Measurements from ENCODE around the gene PCNX3.

Gene PCNX3

DNA sequence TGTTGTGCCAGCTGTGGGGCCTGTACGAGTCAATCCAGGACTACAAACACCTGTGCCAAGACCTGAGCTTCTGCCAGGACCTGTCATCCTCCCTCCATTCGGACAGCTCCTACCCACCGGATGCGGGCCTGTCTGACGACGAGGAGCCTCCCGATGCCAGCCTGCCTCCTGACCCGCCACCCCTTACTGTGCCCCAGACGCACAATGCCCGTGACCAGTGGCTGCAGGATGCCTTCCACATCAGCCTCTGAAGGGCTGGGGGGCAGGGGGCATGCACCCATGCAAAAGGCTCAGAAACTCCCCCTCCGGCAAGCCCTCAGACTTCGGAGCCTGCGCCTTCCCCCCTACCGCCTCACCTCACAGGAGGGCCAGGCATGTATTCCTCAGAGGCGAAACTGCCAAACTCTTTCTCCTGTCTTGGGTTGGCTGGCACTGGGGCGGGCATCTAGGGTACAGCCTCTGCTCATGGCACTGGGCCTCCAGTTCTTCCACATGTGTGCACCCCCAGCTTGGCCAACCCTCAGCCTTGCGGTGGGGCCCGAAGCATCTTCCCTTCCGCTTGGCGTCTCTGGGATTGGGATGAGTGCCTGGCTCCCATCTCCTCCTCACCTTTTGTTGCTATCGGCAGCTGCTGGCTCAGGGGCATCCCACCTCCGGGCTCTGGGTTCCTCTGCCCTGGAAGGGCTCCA, 42.0 kb upstream of the PCNX3 start:
- TF ChIP-seq, protein P1, sequence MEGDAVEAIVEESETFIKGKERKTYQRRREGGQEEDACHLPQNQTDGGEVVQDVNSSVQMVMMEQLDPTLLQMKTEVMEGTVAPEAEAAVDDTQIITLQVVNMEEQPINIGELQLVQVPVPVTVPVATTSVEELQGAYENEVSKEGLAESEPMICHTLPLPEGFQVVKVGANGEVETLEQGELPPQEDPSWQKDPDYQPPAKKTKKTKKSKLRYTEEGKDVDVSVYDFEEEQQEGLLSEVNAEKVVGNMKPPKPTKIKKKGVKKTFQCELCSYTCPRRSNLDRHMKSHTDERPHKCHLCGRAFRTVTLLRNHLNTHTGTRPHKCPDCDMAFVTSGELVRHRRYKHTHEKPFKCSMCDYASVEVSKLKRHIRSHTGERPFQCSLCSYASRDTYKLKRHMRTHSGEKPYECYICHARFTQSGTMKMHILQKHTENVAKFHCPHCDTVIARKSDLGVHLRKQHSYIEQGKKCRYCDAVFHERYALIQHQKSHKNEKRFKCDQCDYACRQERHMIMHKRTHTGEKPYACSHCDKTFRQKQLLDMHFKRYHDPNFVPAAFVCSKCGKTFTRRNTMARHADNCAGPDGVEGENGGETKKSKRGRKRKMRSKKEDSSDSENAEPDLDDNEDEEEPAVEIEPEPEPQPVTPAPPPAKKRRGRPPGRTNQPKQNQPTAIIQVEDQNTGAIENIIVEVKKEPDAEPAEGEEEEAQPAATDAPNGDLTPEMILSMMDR (IDR thresholded peaks at IDR 0.05; ENCODE audit: low read length, missing control alignments): no peak
- H3K4me3 ChIP-seq (replicated peaks; ENCODE audit: low read depth, low read length): peak overlapping the region; percentile 59
- no peak for DNase-seq (ENCODE audit: low read depth)

GRCh38 chr11:65574109-65574810, 41.3 kb upstream of the PCNX3 start:
- peak; percentile 98 for DNase-seq (ENCODE audit: low read depth)
- TF ChIP-seq, protein P1 (IDR thresholded peaks at IDR 0.05; ENCODE audit: low read length, missing control alignments): peak; percentile 39
- peak overlapping the region; percentile 65 for H3K4me3 ChIP-seq (replicated peaks; ENCODE audit: low read depth, low read length)

- peak overlapping the region; percentile 65 for H3K4me3 ChIP-seq (replicated peaks; ENCODE audit: low read depth, low read length)
- DNase-seq (ENCODE audit: low read depth): no peak
- TF ChIP-seq, protein P1 (IDR thresholded peaks at IDR 0.05; ENCODE audit: low read length, missing control alignments): no peak
Observed at GRCh38 chr11:65574811-65575567, 40.6 kb upstream of the PCNX3 start.

DNA sequence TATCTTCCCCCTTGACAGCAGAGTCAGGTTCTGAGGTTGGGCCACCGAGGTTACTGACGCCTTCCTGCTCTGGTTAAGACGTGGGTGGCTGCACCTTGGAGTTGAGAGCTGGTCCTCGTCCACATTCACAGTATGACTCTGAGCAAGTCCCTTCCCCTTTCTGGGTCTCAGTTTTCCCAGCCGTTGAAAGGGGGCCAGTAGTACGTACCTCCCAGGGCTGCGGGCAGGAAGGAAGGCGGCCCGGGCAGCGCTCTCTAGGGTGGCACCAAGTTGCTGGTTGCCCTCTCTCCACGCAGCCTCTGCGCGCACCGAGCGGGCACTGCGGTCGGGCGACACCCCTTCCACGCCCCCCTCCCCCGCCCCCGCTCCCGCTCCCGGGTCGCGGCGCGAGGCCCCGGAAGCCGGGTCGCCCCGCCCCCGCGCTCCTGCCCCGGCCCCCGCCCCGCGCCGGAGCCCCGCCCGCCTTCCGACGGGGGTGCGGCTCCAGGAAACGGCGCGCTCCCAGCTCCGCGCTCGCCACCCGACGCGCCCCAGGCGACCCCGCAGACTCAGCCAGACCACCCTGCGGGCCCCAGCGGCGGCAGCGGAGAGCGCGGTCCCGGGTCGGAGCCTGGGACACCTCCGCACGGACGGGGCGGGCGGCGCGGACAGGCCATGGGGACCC, 39.9 kb upstream of the PCNX3 start, which contains the start of gene EHBP1L1:
Gene EHBP1L1 (plus strand): TSS at position 486 of the 664 bp plus-strand sequence. CDS start 250 bp downstream, outside the sequence.
- DNase-seq (ENCODE audit: low read depth): peak; percentile 55
- H3K4me3 ChIP-seq (replicated peaks; ENCODE audit: low read depth, low read length): peak within 1 kb of the TSS; percentile 65
- TF ChIP-seq, protein P1 (IDR thresholded peaks at IDR 0.05; ENCODE audit: low read length, missing control alignments): no peak

- TF ChIP-seq, protein P1 (IDR thresholded peaks at IDR 0.05; ENCODE audit: low read length, missing control alignments): no peak
- peak overlapping the region; percentile 65 for H3K4me3 ChIP-seq (replicated peaks; ENCODE audit: low read depth, low read length)
- DNase-seq (ENCODE audit: low read depth): no peak
Observed at GRCh38 chr11:65576232-65576866, 39.2 kb upstream of the PCNX3 start.
